ENCODE measurements around the gene HOXB3. TPM values are rescaled to one million over a fixed set of nuclear protein-coding genes. Genes with fewer than 3 reads are reported as not detected.

The HOXB3 gene
- total RNA-seq, 4 donors from 2014 or later, result 11.4 to 48.7 (median 24.2) TPM

DNA sequence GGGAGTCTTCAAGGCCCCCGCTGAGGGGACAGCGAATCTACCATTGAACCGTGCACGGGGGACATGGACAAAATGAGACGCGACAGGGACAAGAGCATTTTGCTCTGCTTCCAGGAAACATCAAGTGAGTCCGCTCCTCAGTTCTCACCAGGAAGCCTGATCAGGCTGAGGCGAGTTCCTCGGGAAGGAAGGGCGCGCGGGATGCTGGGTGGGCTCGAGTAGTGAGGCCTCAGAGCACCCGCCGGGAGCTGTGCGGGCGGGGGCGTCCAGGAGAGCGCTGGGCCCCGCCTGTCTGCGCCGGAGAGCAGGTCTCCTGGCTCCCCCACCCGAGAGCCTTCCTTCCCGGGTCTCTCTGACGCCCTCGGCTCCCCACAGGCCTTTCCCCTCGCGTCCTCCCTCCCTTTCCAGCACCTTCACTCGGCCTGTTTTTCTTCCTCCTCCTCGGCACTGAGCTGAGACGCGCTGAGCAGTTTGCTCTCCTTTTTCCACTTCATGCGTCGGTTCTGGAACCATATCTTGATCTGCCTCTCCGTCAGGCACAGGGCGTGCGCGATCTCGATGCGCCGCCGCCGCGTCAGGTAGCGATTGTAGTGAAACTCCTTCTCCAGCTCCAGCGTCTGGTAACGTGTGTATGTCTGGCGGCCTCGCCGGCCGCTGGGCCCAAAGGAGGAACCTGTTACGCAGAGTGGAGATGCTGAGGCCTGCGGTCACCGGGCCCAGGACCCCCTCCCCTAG lies 6.1 kb upstream of the HOXB3 start:
- no peak for TF ChIP-seq POLR2AphosphoS5 (IDR thresholded peaks at IDR 0.05)
- TF ChIP-seq POLR2A (IDR thresholded peaks at IDR 0.05), result no peak
- TF ChIP-seq EP300 (IDR thresholded peaks at IDR 0.05), result no peak
- TF ChIP-seq, protein P1, sequence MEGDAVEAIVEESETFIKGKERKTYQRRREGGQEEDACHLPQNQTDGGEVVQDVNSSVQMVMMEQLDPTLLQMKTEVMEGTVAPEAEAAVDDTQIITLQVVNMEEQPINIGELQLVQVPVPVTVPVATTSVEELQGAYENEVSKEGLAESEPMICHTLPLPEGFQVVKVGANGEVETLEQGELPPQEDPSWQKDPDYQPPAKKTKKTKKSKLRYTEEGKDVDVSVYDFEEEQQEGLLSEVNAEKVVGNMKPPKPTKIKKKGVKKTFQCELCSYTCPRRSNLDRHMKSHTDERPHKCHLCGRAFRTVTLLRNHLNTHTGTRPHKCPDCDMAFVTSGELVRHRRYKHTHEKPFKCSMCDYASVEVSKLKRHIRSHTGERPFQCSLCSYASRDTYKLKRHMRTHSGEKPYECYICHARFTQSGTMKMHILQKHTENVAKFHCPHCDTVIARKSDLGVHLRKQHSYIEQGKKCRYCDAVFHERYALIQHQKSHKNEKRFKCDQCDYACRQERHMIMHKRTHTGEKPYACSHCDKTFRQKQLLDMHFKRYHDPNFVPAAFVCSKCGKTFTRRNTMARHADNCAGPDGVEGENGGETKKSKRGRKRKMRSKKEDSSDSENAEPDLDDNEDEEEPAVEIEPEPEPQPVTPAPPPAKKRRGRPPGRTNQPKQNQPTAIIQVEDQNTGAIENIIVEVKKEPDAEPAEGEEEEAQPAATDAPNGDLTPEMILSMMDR (IDR thresholded peaks at IDR 0.05), result no peak
- H3K36me3 ChIP-seq, result peaks cover 0 to 3% of the 10 kb centered on the region in 2 donors
- H3K4me3 ChIP-seq, result peak overlapping the region in 1 of 2 donors; percentile 62
- H3K27me3 ChIP-seq, result peaks cover 81% of the 10 kb centered on the region
- H3K4me1 ChIP-seq, result peaks cover 0 to 67% (median 3%) of the 10 kb centered on the region in 3 donors
- H3K9me3 ChIP-seq, result no peaks in the 10 kb centered on the region
- no peak for ATAC-seq
- WGBS, 2 donors (ENCODE audit: low coverage in 1 of 2), result 59 to 72% methylated on average over 8 to 29 of the region's 54 CpGs
- peak overlapping the region in 2 of 4 donors; percentile 75 to 79 for H3K27ac ChIP-seq

DNA sequence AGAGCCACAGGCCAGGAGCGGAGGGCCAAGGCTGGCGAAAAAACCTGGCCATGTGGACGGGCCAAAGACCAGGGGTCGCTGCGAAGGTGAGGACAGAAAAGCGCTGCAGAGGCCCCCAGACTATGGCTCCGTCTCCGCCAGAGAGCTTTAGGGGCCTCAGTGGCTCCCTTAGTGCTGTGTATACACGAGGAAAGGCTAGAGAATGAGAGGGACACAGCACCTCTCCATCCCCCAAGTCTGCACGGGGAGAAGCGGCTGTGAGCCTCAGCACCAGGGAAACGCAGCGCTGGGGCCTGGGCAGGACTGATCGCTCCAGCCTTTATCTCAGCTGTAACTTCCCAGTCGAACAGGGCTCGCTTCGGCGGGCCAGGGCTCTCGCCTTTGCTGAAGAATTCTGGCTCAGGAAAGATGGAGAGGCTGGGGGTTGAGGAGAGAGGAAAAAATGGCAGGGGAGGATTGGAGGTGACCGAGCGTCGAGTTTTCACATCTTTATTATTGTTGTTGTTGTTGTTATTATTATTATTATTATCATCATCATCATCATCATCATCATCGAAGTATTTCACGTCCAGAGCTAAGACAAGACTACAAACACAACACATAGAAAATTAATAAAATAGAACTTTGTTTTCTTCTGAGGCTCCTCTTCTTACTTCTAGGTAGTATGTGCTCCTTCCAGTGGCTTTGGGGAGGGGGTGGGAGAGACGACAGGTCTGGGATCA lies 5.4 kb upstream of the HOXB3 start:
- no peak overlapping the region for H3K4me3 ChIP-seq
- ATAC-seq, result no peak
- H3K27ac ChIP-seq, result no peak overlapping the region
- H3K9me3 ChIP-seq, result no peaks in the 10 kb centered on the region
- H3K36me3 ChIP-seq, result peaks cover 0 to 3% of the 10 kb centered on the region in 2 donors
- no peak for TF ChIP-seq POLR2A (IDR thresholded peaks at IDR 0.05)
- TF ChIP-seq POLR2AphosphoS5 (IDR thresholded peaks at IDR 0.05), result no peak
- no peak for TF ChIP-seq EP300 (IDR thresholded peaks at IDR 0.05)
- TF ChIP-seq, protein P1 (IDR thresholded peaks at IDR 0.05), result no peak
- 87 to 93% methylated on average over 9 to 16 of the region's 25 CpGs for WGBS, 2 donors (ENCODE audit: low coverage in 1 of 2)
- H3K4me1 ChIP-seq, result peaks cover 0 to 72% (median 3%) of the 10 kb centered on the region in 3 donors
- H3K27me3 ChIP-seq, result peaks cover 81% of the 10 kb centered on the region

DNA sequence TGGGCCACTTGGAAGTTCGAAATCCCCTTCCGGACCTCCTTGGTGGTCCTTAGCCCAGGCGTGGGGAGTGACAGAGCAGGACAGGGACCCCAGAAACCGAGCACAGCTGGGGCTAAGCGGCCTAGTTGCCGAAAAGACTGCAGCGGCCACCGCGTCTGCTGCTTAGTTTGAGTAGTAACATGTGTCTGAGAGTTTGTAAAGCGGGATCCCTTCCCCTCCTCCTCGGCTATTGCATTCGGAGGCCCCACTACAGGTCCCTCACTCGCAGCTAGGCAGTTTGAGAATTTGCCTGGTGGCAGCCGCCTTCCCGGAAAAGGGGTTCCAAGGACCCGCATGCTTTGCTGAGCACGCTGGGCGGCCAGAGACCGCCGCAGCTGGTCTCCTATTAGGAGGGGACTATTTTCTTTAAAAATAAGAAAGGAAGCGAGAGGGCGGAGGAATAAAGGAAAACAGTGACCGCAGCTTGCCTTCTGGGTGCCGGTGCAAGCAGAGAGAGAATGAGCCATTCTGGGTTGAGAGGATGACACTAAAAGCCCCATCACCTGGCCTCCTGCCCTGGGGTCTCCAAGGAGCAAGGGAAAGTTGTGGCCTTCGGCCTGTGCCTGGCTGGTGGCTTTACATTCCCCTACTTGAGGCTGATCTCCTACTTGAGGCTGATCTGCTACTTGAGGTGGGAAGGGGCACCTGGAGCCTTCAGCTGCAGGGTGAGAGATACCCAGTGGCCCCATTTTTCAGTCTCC lies 4.7 kb upstream of the HOXB3 start:
- Histone ChIP-seq H3K27ac (peak overlapping the region in 2 of 4 donors; percentile 97 to 98), H3K36me3 (peaks cover 0 to 3% of the 10 kb centered on the region in 2 donors), H3K4me1 (peaks cover 0 to 72% (median 3%) of the 10 kb centered on the region in 3 donors), H3K27me3 (peaks cover 75% of the 10 kb centered on the region), H3K9me3 (no peaks in the 10 kb centered on the region), H3K4me3 (peak overlapping the region in 1 of 2 donors; percentile 58)
- TF ChIP-seq, protein P1 (IDR thresholded peaks at IDR 0.05), result no peak
- no peak for TF ChIP-seq POLR2AphosphoS5 (IDR thresholded peaks at IDR 0.05)
- no peak for TF ChIP-seq POLR2A (IDR thresholded peaks at IDR 0.05)
- TF ChIP-seq EP300 (IDR thresholded peaks at IDR 0.05), result no peak
- ATAC-seq, result no peak
- WGBS, 2 donors (ENCODE audit: low coverage in 1 of 2), result 91 to 100% methylated on average over 1 to 5 of the region's 25 CpGs

DNA sequence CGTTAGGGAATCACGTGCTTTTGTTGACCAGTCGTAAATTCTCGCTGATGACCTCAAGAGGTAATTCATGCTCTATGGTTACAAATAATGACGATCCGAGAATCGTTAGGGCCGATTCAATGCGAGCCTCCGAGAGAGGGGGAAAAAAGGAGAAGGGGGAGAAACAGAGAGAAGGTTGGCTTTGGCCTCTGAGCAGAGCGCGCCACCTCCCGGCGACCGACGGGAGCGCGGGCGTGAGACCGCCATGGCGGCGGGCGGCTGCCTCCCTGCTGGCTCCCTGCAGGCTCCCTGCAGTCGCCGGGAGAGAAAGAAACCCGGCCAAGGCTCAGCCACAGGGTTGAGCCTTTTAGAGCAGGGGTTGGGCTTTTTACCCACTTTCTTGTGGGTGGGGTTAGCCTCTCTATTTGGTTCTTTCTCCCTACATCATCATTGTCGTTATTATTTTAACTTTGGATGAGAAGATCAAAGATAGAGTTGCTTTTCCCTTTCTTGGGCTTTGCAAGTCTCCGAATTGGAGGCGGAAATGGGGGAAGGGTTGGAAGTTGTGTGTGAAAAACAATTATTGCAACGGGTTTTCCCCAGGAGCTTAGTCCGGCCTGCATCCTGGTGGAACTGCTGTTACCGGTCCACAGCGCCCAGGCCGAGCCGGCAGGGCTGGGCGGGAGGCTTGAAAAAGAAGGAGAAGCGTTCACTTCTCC lies 3.9 kb upstream of the HOXB3 start:
- peaks cover 67% of the 10 kb centered on the region for H3K27me3 ChIP-seq
- H3K27ac ChIP-seq, result peak overlapping the region in 2 of 4 donors; percentile 97 to 98

More for the DNA sequence above, 3.9 kb upstream of the HOXB3 start:
- WGBS, 2 donors (ENCODE audit: low coverage in 1 of 2), result 1 to 22% methylated on average over 20 to 27 of the region's 37 CpGs
- TF ChIP-seq POLR2AphosphoS5 (IDR thresholded peaks at IDR 0.05), result peak; percentile 69
- TF ChIP-seq POLR2A (IDR thresholded peaks at IDR 0.05), result no peak
- TF ChIP-seq, protein P1 (IDR thresholded peaks at IDR 0.05), result peak in 3 of 4 experiments; percentile 96 to 99 (median 98)
- Histone ChIP-seq H3K9me3 (no peaks in the 10 kb centered on the region), H3K4me1 (peaks cover 0 to 71% (median 3%) of the 10 kb centered on the region in 3 donors), H3K4me3 (peak overlapping the region; percentile 55 to 58), H3K36me3 (peaks cover 0 to 3% of the 10 kb centered on the region in 2 donors)
- ATAC-seq, result peak; percentile 70
